KMS-11 (cell line): ENCODE measurements around the gene CIB4.

Experiments
- H2AFZ ChIP-seq: fragments of 200-600 bp; sonication (generic); 2 replicates; pipeline ENCODE4 v1.6.1; 2016; ENCODE audit warnings: antibody characterized with exemption, mixed run types, low read depth
- H3K27ac ChIP-seq: fragments of 200-600 bp; sonication (generic); 2 replicates; pipeline ENCODE4 v1.6.1; 2016; ENCODE audit warnings: mild to moderate bottlenecking, mixed run types
- H3K27me3 ChIP-seq: fragments of 200-600 bp; sonication (generic); 2 replicates; pipeline ENCODE4 v1.6.1; 2017; ENCODE audit warnings: mild to moderate bottlenecking, low read depth, mixed run types, moderate library complexity; ENCODE audit not compliant: insufficient read depth
- H3K36me3 ChIP-seq: fragments of 200-600 bp; sonication (generic); 2 replicates; pipeline ENCODE4 v1.6.1; 2017; ENCODE audit warnings: mild to moderate bottlenecking, mixed run types; ENCODE audit not compliant: insufficient read depth
- H3K4me1 ChIP-seq: fragments of 200-600 bp; sonication (generic); 2 replicates; pipeline ENCODE4 v1.6.1; 2016; ENCODE audit warnings: mild to moderate bottlenecking, low read depth, mixed run types; ENCODE audit not compliant: poor library complexity, severe bottlenecking
- H3K4me2 ChIP-seq: fragments of 200-600 bp; sonication (generic); 2 replicates; pipeline ENCODE4 v1.7.0; 2016; ENCODE audit warnings: mild to moderate bottlenecking, mixed run types
- H3K4me3 ChIP-seq: fragments of 200-600 bp; sonication (generic); IDR thresholded peaks from 2 replicates; pipeline ENCODE4 v1.6.1; 2017; ENCODE audit warnings: low read depth, low read length, mixed read lengths; ENCODE audit not compliant: insufficient read depth
- H3K79me2 ChIP-seq: fragments of 200-600 bp; sonication (generic); 2 replicates; pipeline ENCODE4 v1.6.1; 2016; ENCODE audit warnings: low read depth, mixed run types; ENCODE audit not compliant: insufficient read depth
- H3K9ac ChIP-seq: fragments of 200-600 bp; sonication (generic); 2 replicates; pipeline ENCODE4 v1.6.1; 2016; ENCODE audit warnings: mild to moderate bottlenecking, mixed run types
- H4K20me1 ChIP-seq: fragments of 200-600 bp; sonication (generic); 2 replicates; pipeline ENCODE4 v1.6.1; 2016; ENCODE audit warnings: mild to moderate bottlenecking, mixed run types; ENCODE audit not compliant: insufficient read depth
- TF ChIP-seq, protein P1 (sequence below): fragments of 200-600 bp; sonication (generic); conservative IDR thresholded peaks from 2 replicates; pipeline ENCODE4 v1.6.1; 2017; ENCODE audit warnings: low read depth, mild to moderate bottlenecking, antibody characterized with exemption, low read length, moderate library complexity, mixed read lengths

Gene CIB4

DNA sequence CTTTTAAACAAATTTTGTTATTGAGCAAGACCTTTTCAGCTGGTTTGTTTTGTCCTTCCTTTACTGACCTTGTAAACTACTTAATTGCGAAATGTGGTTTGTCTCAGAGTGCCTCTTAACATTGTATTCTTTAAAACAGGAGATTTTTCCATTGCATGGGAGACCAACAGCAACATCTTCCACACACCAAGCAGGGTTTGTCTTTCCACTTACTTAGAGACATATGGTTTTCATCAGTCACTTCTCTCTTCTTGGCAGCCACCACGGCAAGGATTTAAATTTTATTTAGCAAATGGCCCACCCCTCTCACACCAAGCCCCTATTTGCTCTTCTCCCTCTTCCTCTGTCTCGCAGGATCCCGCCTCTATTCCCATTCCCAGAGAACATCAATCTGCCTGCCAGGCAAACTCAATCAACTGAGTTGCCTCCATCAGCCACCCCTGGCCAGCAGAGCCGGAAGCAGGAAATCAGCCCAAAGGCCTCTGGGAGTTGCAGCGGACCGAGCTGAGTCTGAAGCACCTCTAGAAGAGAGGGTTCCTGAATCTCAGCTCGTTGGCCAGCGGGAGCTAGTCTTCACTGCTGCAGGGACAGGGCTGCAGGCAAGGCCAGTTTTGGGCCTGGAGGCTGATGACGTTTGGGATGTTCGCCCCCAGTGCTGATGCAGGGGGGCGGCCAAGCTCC, 11.3 kb upstream of the CIB4 start:
- no peaks in the 10 kb centered on the region for H3K36me3 ChIP-seq
- no peaks in the 10 kb centered on the region for H4K20me1 ChIP-seq
- TF ChIP-seq, protein P1, sequence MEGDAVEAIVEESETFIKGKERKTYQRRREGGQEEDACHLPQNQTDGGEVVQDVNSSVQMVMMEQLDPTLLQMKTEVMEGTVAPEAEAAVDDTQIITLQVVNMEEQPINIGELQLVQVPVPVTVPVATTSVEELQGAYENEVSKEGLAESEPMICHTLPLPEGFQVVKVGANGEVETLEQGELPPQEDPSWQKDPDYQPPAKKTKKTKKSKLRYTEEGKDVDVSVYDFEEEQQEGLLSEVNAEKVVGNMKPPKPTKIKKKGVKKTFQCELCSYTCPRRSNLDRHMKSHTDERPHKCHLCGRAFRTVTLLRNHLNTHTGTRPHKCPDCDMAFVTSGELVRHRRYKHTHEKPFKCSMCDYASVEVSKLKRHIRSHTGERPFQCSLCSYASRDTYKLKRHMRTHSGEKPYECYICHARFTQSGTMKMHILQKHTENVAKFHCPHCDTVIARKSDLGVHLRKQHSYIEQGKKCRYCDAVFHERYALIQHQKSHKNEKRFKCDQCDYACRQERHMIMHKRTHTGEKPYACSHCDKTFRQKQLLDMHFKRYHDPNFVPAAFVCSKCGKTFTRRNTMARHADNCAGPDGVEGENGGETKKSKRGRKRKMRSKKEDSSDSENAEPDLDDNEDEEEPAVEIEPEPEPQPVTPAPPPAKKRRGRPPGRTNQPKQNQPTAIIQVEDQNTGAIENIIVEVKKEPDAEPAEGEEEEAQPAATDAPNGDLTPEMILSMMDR = no peak
- H2AFZ ChIP-seq = no peak overlapping the region
- H3K79me2 ChIP-seq = no peaks in the 10 kb centered on the region
- H3K4me2 ChIP-seq = no peak overlapping the region
- H3K4me3 ChIP-seq = no peak overlapping the region
- no peaks in the 10 kb centered on the region for H3K4me1 ChIP-seq
- no peak overlapping the region for H3K27ac ChIP-seq
- H3K9ac ChIP-seq = no peak overlapping the region
- H3K27me3 ChIP-seq = peaks cover 27% of the 10 kb centered on the region; the same call in 1 of the 2 replicates

DNA sequence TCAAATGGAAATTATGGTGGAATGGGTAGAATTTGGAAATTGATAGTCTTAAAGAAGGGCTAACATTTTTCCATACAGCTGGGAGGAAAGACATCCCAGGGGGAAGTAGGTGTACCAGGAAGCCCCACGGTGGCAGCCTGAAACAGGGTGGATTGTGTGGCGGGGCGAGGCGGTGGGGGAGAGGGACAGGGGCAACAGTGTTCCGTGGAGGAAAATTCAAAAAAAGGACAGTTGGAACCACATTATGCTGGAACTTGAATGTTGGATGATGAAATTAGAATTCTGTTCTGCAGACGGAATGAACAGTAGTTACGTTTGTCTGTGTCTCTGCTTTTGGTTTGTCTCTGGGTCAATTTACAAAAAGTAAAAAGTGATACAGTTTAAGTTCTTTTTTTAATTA, 10.6 kb upstream of the CIB4 start:
- H3K9ac ChIP-seq = no peak overlapping the region
- H3K4me2 ChIP-seq = no peak overlapping the region
- TF ChIP-seq, protein P1 = no peak
- peaks cover 27% of the 10 kb centered on the region; the same call in 1 of the 2 replicates for H3K27me3 ChIP-seq
- no peaks in the 10 kb centered on the region for H3K36me3 ChIP-seq
- H4K20me1 ChIP-seq = no peaks in the 10 kb centered on the region
- H3K27ac ChIP-seq = no peak overlapping the region
- no peaks in the 10 kb centered on the region for H3K79me2 ChIP-seq
- H2AFZ ChIP-seq = no peak overlapping the region
- no peak overlapping the region for H3K4me3 ChIP-seq
- H3K4me1 ChIP-seq = no peaks in the 10 kb centered on the region

DNA sequence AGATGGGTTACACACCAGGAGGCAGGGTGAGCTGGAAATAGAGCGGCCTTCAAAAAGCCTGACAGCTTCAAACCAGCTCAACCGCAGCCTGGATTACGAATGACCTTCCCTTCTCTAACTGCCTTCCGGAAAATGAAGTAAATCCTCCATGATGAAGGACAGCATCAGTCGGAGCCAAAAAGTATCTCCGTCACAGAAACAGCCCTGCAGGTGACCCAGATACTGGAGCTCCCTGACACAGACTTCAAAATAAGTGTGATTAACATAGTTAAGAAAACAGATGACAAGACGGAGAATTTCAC, 10.3 kb upstream of the CIB4 start:
- Histone ChIP-seq H3K9ac (no peak overlapping the region), H3K36me3 (no peaks in the 10 kb centered on the region), H3K27ac (no peak overlapping the region), H3K4me1 (no peaks in the 10 kb centered on the region), H3K27me3 (peaks cover 27% of the 10 kb centered on the region; the same call in 1 of the 2 replicates), H4K20me1 (no peaks in the 10 kb centered on the region), H2AFZ (no peak overlapping the region), H3K4me2 (no peak overlapping the region), H3K4me3 (no peak overlapping the region), H3K79me2 (no peaks in the 10 kb centered on the region)
- TF ChIP-seq, protein P1 = no peak

DNA sequence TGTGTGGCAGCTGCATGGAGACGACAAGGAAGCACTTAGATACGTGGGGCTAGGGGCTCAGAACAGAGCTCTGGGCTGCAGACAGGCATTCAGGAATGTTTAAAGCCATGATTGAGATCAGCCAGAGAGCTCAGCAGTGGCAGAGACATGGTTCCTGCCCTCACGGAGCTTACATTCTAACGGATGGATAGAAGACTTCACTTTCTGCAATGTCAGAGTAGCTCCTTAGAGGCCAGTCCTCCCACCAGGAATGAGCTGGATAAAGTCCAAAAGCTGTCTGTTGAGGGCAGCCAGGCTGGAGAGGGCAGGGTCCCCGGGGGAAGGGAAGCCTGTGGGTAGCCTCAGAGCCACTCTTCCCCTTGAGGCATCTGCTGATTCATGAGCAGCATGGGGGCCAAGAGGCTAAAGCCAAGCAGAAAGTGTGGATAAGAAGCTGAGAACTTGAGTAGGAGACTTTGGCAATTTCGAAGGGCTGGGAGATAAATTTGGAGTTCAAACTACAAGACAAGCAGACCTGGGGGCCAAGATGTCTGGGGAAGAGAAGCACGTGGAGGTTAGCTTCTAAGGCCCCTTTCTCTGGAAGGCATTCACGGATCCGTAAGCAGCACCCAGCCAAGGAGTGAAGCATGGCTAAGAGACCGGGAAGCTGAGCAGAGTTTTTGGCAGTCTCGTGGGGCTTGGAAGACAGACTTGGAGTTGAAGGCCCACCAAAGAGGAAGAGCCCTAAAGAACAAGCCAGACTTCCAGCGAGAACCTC, 9.7 kb upstream of the CIB4 start:
- Histone ChIP-seq H4K20me1 (no peaks in the 10 kb centered on the region), H3K4me1 (no peaks in the 10 kb centered on the region), H3K27ac (no peak overlapping the region), H3K36me3 (no peaks in the 10 kb centered on the region), H3K79me2 (no peaks in the 10 kb centered on the region), H3K4me2 (no peak overlapping the region), H3K4me3 (no peak overlapping the region), H2AFZ (no peak overlapping the region), H3K27me3 (peaks cover 27% of the 10 kb centered on the region; the same call in 1 of the 2 replicates), H3K9ac (no peak overlapping the region)
- TF ChIP-seq, protein P1 = no peak
